ENCODE results near the gene LAMC1.
"Not testable (repeated sequence)": the region's sequence is repeated elsewhere in the genome, so short reads cannot be mapped to it uniquely, and the experiment has no call there.

LAMC1 gene

GRCh38 chr1:183110326-183110880 is 87.2 kb downstream of the LAMC1 start:
- DNase-seq: no peak

- no peak for DNase-seq
Observed at GRCh38 chr1:183114441-183114840, 91.2 kb downstream of the LAMC1 start.

DNA sequence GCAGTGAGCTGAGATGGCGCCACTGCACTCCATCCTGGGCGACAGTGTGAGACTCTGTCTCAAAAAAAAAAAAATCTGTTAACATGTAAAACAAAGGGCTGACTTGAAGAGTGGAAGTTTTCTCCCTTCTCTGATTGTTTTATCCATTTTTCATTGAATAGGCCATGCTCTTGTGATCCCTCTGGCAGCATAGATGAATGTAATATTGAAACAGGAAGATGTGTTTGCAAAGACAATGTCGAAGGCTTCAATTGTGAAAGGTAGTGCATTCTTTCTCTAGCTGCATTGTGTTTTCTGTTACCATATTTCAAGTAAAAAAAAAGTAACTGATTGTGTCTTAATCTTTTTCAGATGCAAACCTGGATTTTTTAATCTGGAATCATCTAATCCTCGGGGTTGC is 93.2 kb downstream of the LAMC1 start:
- DNase-seq: no peak

DNA sequence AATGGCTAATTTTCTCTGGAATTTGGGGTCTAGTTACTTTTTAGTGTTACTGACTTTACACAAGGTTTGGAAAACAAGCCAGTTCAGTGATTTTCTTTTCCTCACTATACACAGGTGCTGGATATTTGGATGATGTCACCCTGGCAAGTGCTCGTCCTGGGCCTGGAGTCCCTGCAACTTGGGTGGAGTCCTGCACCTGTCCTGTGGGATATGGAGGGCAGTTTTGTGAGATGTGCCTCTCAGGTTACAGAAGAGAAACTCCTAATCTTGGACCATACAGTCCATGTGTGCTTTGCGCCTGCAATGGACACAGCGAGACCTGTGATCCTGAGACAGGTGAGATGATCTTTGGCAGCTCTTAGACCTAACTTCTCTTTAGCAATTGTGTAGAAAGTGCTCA is 98.4 kb downstream of the LAMC1 start:
- DNase-seq: no peak

DNA sequence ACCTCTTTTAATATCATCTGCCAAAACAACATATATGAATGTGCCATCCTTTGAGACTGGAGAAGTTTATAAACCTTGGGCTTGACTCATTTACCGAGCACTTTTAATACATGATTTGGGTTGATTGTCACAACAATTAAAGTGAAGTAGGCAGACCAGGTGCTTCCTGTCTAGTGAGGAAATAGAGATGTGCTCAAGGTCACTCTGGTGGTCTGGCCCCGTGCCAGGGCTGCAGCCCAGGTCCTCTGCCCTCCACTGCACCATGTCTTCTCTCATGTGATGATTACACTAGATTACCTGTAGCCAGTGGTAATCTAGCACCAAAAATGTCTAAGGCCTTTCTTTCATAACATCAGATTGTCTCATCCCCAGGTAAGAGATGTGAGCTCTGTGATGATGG is 101.0 kb downstream of the LAMC1 start:
- no peak for DNase-seq

DNA sequence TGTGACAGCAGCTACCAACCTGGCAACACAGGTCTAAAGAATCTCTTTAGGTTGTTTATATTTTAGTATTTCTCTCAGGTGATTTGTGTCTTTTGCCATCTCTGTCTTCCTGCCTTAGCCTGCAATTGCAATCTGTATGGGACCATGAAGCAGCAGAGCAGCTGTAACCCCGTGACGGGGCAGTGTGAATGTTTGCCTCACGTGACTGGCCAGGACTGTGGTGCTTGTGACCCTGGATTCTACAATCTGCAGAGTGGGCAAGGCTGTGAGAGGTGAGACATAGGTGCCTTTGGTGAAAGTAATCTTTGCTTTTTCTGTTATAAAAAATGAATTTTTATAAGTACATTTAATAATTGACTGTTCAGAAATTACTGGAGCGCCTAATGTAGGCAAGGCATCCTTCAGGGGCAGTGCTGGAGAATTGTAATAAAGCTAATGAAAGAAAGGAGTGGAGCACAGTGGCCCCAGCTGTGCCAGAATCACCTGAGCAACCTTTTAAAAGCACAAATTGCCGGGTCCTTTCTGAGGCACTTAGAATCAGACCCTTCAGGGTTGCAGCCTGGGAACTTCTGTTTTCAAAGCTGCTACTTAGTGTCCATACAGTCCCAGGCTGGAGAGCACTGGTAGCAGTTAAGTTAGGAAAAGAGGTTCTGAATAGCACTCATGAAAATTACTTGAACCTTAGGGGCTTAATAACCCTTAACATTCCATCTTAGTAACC is 102.2 kb downstream of the LAMC1 start:
- DNase-seq: no peak

GRCh38 chr1:183126000-183126366 is 102.8 kb downstream of the LAMC1 start:
- no peak for DNase-seq

DNA sequence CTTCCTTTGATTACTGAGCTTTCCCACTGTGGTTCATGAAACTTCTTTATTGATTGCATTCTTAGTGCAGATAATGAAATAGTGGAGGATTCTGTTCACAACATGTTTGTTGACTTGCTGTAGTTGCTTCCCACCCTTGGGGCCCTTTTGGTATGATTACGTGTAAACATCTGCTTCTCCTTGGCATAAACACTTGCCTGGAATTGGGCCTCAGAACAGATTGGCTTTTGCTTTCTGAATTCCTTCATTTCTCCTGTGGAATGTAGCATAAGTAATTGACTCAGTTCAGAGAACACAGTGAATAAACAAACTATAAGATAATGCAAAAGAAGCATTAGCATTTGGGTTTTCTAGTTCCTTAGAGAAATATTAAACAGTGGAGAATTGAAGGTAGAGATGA is 103.3 kb downstream of the LAMC1 start:
- DNase-seq: no peak

- DNase-seq: no peak
Observed at GRCh38 chr1:183129921-183130690, 106.9 kb downstream of the LAMC1 start.

DNA sequence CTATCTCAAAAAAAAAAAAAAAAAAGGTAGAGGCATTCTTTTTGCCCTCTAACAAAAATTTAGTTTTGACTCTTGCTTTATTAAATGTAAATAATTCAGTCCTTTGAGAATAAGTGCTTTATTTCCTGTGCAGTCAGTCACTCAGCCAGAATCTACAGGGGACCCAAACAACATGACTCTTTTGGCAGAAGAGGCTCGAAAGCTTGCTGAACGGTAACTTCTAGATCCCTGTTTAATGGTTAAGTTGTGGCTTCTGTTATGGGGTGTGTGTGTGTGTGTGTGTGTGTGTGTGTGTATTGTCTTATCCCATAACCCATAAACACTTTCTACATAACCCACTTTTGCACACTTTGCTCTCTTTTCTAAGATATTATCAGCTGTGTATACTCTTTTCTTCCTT is 107.9 kb downstream of the LAMC1 start:
- no peak for DNase-seq

DNA sequence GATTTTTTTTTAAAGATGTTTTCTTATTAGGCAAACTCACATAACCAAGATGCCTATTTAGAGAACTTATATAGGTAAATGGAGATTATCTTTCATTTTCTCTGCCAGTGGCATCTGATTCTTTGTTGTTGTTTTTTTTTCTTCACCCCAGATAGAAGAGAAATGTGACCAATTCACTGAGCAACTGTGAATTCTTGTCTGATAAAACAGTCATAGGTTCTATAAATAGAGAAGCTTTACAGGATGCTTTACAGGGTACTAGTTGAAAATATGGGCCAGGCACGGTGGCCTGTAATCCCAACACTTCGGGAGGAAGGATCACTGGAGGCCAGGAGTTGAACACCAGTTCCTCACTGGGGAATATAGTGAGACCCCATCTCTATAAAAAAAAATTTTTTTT is 112.1 kb downstream of the LAMC1 start:
- DNase-seq: no peak

- DNase-seq: no peak
Observed at GRCh38 chr1:183137782-183138181, 114.6 kb downstream of the LAMC1 start.

DNA sequence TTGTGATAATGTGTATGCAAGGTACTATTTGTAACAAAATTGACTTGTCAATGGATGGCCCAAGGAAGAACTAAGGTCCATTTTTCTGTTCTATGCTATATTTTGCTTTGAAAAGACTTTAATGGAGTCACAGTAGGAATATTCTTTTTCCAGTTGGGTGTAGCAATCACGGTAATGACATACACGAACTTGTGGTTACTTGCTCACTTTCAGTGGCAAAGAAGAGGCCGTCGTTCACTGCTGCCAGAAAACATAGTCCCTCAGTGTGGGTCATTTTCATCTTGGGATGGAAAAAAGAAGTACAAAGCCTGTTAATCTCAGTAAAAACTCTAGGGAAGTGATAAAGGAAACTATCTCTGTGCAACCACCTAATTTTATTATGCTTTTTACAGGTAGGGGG is 115.1 kb downstream of the LAMC1 start:
- DNase-seq: no peak

DNA sequence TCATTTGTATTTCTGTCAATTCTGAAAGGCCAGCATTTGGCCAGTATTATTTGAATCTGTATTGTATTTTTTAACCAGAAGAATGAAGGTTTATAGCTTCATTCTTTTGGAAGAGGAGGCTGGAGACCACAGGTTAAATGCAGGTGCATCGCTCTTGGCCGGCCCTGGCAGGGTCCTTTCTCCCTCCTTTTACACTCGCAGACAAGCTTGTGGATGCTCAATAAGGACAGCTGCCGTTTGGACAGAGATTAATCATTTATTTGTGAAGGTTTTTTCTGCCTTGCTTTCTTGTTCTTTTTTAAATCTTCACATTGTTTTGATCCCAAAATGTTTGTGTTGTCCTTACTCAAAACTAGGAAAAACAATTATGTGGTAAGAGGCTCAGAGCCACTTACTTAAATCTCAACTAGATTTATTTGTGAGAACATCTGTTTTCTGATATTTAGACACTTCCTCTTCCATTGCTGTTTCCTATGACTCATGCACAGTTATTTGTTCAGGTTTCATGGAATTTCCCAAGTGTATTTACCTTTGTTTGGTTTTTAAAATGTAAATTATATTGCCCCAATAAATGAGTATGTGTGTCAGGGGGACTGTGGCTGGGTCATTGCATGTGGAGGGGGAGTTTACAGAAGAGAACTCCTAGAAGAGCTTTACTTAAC is 116.2 kb downstream of the LAMC1 start:
- peak in 2 of 4 experiments; percentile 7 to 12 for DNase-seq

DNA sequence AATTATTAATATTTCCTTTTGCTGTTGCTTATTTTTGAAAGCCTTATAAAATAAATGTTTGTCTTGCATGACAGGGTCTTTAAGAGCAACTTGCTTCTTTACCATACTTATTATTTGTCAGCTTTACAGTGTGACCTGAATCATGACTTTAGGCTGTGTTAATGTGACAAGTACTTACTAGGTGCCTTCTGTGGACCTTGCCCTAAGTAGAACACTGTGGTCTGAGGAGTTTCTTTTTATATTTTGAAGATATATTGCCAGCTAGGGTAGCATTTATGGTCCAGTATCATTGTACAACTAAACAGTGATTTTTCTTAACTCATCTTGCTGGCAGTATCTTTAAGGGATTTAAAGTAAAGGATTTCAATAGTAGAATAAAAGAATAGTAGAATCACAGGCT is 117.4 kb downstream of the LAMC1 start:
- DNase-seq: no peak

DNA sequence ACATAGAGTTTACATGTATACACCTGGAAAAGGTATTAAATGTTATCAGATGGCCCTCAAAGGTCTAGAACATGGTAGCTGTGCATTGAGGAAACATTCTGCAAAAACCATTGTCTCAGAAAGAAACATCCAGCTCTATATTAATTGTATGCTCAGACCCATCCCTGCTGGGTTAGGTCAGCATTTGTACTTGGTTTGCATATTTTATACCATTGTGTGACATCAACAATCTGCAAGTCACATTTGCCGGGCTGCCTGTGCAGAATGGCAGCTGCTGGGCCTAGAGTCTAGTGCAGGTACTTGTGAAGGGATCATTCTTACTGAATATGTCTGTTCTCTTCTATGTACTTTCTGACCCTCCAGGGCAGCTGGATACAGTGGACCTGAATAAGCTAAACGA is 119.0 kb downstream of the LAMC1 start:
- no peak for DNase-seq

GRCh38 chr1:183143576-183144315 is 120.5 kb downstream of the LAMC1 start:
- DNase-seq: no peak

DNA sequence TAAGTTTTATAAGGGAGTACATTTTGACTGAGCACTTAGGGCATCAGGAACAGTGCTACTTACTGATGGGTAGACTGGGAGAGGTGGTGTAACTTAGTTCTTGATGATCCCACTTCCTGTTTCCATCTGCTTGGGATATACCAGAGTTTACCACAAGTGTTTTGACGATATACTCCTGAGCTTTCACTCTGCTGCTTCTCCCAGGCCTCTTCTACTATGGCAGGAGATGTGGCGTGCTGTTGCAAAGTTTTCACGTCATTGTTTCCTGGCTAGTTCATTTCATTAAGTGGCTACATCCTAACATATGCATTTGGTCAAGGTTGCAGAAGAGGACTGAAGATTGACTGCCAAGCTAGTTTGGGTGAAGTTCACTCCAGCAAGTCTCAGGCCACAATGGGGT is 121.5 kb downstream of the LAMC1 start:
- peak in 2 of 4 experiments; percentile 8 to 10 for DNase-seq

GRCh38 chr1:183147735-183148134 is 124.5 kb downstream of the LAMC1 start:
- DNase-seq: no peak

- no peak for DNase-seq
Observed at GRCh38 chr1:183148599-183148998, 125.4 kb downstream of the LAMC1 start.

- no peak for DNase-seq
Observed at GRCh38 chr1:183149273-183149672, 126.1 kb downstream of the LAMC1 start.

DNA sequence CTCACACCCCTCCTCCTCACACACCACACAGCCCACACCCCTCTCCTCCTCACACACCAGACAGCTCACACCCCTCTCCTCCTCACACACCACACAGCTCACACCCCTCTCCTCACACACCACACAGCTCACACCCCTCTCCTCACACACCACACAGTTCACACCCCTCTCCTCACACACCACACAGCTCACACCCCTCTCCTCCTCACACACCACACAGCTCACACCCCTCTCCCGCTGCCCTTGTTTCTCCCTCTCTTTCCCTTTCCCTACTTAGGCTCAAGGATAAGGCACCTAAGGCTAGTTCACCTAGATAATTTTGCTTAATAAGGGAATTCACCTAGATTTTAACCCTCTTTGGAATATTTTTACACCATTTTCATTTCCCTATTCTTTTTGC is 126.8 kb downstream of the LAMC1 start:
- DNase-seq: not testable (repeated sequence)

DNA sequence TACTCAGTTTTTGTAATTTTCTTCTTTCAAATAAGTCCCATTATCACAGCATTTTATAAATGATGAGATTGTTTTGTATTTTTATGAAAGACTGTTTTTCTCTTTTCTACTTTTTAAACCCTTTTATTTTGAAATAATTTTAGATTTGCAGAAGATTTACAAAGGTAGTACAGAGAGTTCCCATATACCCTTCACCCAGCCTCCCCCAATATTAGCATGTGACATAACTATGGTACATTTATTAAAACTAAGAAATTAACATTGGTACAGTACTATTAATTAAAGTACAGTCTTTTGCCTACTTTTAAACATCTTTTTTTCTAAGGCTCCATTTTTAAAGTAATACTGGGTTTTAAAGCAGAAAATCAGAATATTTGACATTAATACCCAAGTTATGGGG is 127.2 kb downstream of the LAMC1 start:
- no peak for DNase-seq
